COLO668 (cell line): ENCODE results near the gene DNAJC5.
"Not testable (repeated sequence)": the region's sequence is repeated elsewhere in the genome, so short reads cannot be mapped to it uniquely, and the experiment has no call there.

Experiments
- DNase-seq: peaks from one replicate; lab custom pipeline; 2025; ENCODE audit not compliant: unreplicated experiment; lab: John Stamatoyannopoulos, UW

Gene DNAJC5

GRCh38 chr20:63953764-63954429, 59.0 kb downstream of the DNAJC5 start:
- DNase-seq, result no peak

DNA sequence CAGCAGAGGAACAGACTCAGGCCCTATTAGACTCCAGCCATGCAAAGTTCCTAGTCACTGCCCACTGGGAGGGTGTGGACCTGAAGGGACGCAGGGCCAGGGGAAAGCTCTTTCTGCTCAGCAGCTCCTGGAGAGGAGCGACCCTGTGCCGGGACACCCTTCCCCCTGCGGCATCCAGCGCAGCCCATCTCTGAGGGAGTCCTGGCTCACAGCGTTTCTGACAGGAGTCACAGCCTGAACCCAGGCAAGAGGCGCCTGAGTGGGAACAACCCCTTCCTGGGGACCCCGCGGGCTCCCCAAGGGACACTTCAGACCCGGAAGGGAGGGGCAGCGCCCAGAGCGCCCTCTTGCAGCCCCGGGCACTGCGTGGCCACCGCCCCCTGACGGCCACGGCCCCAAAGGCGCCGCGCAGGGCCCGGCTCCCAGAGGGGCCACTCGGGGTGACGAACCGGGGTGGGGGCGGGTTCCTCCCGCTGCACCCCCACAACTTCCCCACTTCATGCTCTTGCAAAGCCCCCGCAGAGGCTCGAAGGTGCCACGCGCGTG, 60.4 kb downstream of the DNAJC5 start:
- DNase-seq, result peak; percentile 62

GRCh38 chr20:63955827-63956663, 61.1 kb downstream of the DNAJC5 start, which contains the start of gene UCKL1:
Gene UCKL1 (minus strand): TSS chr20:63956416. CDS start chr20:63956372, 44 bp downstream.
- peak; percentile 97 for DNase-seq

- DNase-seq, result no peak
Measured at GRCh38 chr20:63956664-63957003, 61.7 kb downstream of the DNAJC5 start.

DNA sequence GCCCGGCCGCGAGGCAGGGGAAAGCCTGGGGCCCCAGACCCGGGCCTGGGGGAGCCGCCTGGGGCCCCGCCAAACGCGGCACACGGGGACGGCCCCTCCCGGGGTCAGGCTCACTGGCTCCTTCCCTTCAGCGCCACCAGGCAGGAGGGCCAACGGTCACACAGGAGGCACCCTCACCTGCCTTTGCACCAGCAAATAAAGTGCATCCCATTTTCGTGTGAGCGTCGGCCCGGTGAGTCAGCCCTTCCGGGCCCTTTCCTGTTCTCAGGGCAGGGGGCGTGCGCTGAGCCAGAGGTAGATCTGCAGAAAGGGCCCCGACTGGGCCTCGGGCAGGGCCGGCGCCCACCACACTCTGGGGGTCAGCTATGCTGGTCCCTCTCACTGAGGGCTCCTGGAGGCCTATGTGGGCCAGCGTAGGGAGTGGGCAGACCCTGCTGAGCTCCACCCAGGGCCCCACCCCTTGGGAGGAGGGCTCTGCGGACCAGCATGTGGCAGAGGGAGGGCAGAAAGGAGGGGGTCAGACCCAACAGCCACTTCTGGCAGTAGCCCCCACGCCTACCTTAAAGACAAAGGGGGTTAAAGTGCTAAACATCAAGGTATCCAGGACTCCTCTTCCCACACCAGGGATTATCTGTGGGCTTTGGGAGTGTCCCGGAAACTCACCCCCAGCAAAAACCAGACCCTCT, 62.2 kb downstream of the DNAJC5 start:
- DNase-seq, result peak; percentile 89

DNA sequence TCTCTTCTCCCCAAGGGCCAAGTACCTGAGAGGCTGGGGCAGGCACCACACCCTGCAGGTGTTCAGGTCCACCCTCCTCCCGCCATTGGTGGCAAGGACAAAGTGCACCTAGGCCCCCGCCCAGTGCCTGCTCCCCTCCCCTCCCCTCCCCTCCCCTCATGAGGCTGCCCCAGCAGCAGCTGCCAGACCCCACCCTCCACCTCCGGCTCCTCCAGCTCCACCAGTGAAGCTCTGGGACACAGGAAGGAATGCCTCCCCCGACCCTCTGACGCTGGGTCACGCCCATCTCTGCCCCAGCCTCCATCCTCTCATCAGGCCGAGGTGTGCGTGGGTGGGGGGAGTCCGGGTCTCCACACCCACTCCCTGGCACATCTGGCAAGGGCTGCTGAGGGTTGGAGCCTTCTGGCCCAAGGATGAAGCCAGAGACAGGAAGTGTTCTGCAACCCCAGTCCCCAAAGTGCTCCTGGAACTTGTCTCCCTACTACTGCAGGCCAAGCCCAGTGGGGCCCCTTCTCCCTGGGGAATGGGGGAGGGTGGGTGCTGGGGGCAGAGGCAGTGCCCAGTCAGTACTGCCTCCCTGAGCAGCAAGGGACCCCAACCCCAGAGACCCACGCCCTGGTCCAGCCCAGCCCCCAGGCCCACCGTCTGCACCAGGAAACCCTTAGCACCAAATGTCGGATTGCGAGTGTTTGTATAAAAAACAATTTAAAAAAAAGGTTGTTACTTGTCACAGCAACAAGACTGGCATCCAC, 62.9 kb downstream of the DNAJC5 start:
- DNase-seq, result peak; percentile 93

GRCh38 chr20:63958471-63958870, 63.5 kb downstream of the DNAJC5 start:
- DNase-seq, result no peak

- no peak for DNase-seq
Measured at GRCh38 chr20:63958964-63959698, 64.2 kb downstream of the DNAJC5 start.

DNA sequence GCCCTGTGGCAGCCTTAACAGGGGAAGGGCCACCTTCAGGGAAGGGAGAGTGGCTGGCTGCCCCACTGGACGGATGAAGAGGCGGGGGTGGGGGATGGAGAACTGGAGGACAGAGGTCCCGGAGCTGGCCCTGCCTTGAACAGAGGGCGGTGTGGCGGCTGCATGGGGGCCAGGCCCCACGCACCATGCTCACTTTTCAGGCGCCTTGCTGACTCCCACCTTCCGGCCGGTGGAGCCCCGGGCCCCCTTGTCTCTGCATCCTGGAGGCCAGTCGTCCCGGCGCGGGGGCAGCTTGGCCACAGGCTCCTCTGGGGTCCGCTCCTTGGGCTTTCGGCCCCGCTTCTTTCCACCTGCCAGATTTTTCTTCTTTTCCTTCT, 64.8 kb downstream of the DNAJC5 start:
- no peak for DNase-seq

- DNase-seq, result not testable (repeated sequence)
Measured at GRCh38 chr20:63960654-63961621, 66.0 kb downstream of the DNAJC5 start.

DNA sequence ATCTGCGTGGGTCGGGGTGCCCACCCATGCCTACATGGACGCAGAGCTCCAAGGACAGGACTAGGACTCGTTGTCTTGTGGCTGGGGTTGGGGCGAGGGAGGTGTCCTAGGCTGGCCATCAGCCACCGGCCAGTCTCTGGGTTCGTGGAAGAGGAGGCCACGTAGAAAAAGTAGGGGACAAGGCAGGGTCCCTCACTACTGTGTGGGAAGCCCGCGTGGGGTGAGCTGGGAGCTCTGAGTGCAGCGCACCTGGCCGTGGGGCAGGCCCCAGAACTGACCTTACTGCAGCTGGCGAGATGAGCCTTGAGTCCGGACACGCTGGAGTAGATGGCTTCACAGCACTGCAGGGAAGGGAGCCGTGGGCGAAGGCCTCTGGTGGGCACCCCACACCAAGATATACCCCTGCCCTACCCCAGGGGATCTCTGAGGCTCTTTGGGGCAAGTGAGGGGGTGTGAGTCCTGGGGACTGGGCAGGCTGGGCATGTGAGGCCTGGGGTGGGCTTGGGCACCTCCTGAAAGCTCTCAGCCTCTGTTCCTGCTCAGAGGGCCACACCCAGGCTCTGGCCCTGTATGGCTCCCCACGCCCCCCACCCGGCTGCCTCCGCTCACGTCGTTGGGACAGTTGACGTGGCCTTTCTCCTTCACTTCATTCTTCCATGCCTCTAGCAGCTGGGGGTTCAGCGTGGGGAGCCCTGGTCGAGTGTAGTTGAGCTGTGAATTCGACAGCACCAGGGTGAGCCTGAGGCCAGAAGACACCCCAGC, 66.9 kb downstream of the DNAJC5 start:
- no peak for DNase-seq

DNA sequence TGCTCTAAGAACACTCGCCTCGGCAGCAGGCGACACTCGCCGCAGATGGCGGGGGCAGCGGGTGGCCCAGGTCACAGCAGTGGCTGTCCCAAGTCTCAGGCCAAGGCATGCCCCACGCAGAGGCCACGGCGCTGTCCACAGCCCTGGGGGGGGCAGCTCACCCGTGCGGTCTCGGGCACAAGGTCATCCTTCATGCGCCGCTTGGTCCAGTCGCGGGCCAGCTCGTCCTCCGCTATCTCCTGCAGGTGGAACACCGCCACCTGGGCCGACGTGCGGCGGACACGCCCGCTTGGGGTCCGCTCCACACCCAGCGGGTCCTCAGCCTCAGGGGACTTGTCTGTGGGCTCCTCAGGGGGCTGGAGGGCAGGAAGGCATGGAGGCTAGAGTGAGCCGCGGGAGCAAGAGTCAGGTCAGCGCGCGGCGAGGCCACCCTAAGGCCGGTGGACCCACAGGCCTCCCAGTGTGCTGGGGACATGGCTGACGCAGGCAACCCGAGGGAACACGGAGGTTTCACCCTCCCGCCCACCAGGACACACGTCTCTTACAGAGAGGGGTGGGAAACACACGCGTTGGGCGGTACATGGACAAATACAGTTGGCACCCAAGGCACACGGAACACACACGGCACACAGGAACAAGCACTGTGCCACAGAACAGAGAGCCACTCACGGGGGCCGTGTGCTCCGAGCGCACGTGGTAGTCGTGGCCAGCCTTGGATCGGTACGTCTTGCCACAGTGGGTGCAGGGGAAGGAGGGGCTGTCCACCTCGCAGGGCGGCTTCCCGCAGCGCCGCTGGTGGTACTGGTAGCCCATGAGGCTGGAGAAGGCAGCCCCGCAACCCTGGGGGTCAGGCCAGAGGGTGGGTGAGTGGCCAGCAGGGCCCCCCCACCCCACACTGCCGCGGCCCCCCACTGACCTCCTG, 67.8 kb downstream of the DNAJC5 start:
- DNase-seq, result no peak

- no peak for DNase-seq
Measured at GRCh38 chr20:63963348-63963741, 68.4 kb downstream of the DNAJC5 start.

DNA sequence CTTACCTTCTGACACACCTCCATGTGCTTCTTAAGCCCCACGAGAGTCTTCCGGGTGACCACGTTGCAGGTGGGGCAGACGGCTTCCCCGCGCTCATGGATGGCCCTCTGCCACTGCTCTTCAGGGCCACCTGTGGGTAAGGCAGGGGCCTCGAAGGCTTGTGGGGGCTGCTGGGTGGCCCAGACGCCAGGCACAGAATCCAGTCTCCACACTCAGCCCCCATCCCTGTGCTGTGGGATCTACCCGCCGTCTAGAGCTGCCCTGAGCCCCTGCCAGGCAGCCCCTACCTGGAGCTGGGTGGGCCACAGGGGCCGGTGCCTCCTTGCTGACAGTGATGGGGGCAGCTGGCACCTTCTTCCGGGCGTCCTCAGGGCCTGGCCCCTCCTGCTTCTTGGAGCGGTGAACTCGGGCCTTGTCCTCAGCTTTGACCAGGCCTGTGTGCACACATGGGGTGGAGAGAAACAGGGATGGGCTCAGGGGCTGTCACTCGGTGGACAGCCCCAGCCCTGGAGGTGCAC, 68.9 kb downstream of the DNAJC5 start:
- no peak for DNase-seq

- no peak for DNase-seq
Measured at GRCh38 chr20:63964412-63964811, 69.5 kb downstream of the DNAJC5 start.

GRCh38 chr20:63966172-63966943, 71.4 kb downstream of the DNAJC5 start:
- DNase-seq, result no peak
